HEK293 (cell line): ENCODE measurements around the gene UBL4A.
A peak's percentile ranks its signal among the peaks of the same experiment; 100 is the strongest.

Experiments used
- KLF8 ChIP-seq: fragments of 450-650 bp; formaldehyde crosslinking; IDR thresholded peaks from 2 replicates; pipeline ENCODE4 v1.5.1; 2016; ENCODE audit warnings: missing biosample characterization, missing genetic modification characterization
- KLF9 ChIP-seq: fragments of 450-650 bp; formaldehyde crosslinking; IDR thresholded peaks from 2 replicates; pipeline ENCODE4 v1.5.1; 2016; ENCODE audit warnings: missing biosample characterization, missing genetic modification characterization, low read depth
- REPIN1 ChIP-seq: fragments of 450-650 bp; formaldehyde crosslinking; IDR thresholded peaks from 2 replicates; pipeline ENCODE4 v1.5.1; 2017; ENCODE audit warnings: missing biosample characterization, missing genetic modification characterization, low read depth
- SP2 ChIP-seq: fragments of 450-650 bp; formaldehyde crosslinking; IDR thresholded peaks from 2 replicates; pipeline ENCODE4 v1.5.1; 2016; ENCODE audit warnings: missing biosample characterization, missing genetic modification characterization
- ZBTB20 ChIP-seq: fragments of 450-650 bp; formaldehyde crosslinking; IDR thresholded peaks from 2 replicates; pipeline ENCODE4 v1.5.1; 2016; ENCODE audit warnings: missing biosample characterization, missing genetic modification characterization
- ZBTB7A ChIP-seq: fragments of 450-650 bp; formaldehyde crosslinking; IDR thresholded peaks from 2 replicates; pipeline ENCODE4 v1.5.1; 2016; ENCODE audit warnings: low read depth, missing biosample characterization, missing genetic modification characterization
- ZEB2 ChIP-seq: fragments of 450-650 bp; formaldehyde crosslinking; IDR thresholded peaks from 2 replicates; pipeline ENCODE4 v1.5.1; 2016; ENCODE audit warnings: missing biosample characterization, missing genetic modification characterization
- ZNF146 ChIP-seq: fragments of 450-650 bp; formaldehyde crosslinking; IDR thresholded peaks from 2 replicates; pipeline ENCODE4 v1.5.1; 2016; ENCODE audit warnings: missing biosample characterization, missing genetic modification characterization
- ZNF174 ChIP-seq: fragments of 450-650 bp; formaldehyde crosslinking; IDR thresholded peaks from 2 replicates; pipeline ENCODE4 v1.5.0; 2017; ENCODE audit warnings: missing biosample characterization, mild to moderate bottlenecking, missing genetic modification characterization
- ZNF2 ChIP-seq: fragments of 450-650 bp; formaldehyde crosslinking; IDR thresholded peaks from 2 replicates; pipeline ENCODE4 v1.5.1; 2016; ENCODE audit warnings: missing biosample characterization, missing genetic modification characterization
- ZNF274 ChIP-seq, 2 experiments: fragments of 200-500 bp in 1 of 2; fragments of 450-650 bp in 1 of 2; sonication (Bioruptor generic) in 1 of 2; formaldehyde crosslinking in 1 of 2; IDR thresholded peaks; 2 replicates each; pipeline versions ENCODE4 v1.5.1 to v1.6.1; 2014 to 2016; ENCODE audit warnings: borderline replicate concordance in 1 of 2, inconsistent platforms in 1 of 2, low read length in 1 of 2, missing biosample characterization in 1 of 2, missing genetic modification characterization in 1 of 2
- ZNF501 ChIP-seq: fragments of 450-650 bp; formaldehyde crosslinking; IDR thresholded peaks from 2 replicates; pipeline ENCODE4 v1.5.1; 2016; ENCODE audit warnings: missing biosample characterization, missing genetic modification characterization
- ZNF558 ChIP-seq: fragments of 450-650 bp; formaldehyde crosslinking; IDR thresholded peaks from 2 replicates; pipeline ENCODE4 v1.5.1; 2016; ENCODE audit warnings: missing biosample characterization, missing genetic modification characterization
- TF ChIP-seq, protein P1 (sequence below): fragments of 450-650 bp; formaldehyde crosslinking; IDR thresholded peaks from 2 replicates; pipeline ENCODE4 v1.5.1; 2016; ENCODE audit warnings: missing biosample characterization, missing genetic modification characterization
- TF ChIP-seq, protein P2 (sequence below): fragments of 450-650 bp; formaldehyde crosslinking; IDR thresholded peaks from 2 replicates; pipeline ENCODE4 v1.5.1; 2016; ENCODE audit warnings: missing biosample characterization, missing genetic modification characterization
- TF ChIP-seq, protein P3 (sequence below): fragments of 450-650 bp; formaldehyde crosslinking; IDR thresholded peaks from 2 replicates; pipeline ENCODE4 v1.5.1; 2016; ENCODE audit warnings: missing biosample characterization, missing genetic modification characterization
- TF ChIP-seq, protein P4 (sequence below): fragments of 450-650 bp; IDR thresholded peaks from 2 replicates; pipeline ENCODE4 v1.5.1; 2018; ENCODE audit warnings: missing biosample characterization, missing genetic modification characterization
- TF ChIP-seq, protein P5 (sequence below): fragments of 450-650 bp; formaldehyde crosslinking; IDR thresholded peaks from 2 replicates; pipeline ENCODE4 v1.5.1; 2016; ENCODE audit warnings: missing biosample characterization, missing genetic modification characterization
- TF ChIP-seq, protein P6 (sequence below): fragments of 450-650 bp; formaldehyde crosslinking; IDR thresholded peaks from 2 replicates; pipeline ENCODE4 v1.5.1; 2016; ENCODE audit warnings: missing biosample characterization, missing genetic modification characterization
- TF ChIP-seq, protein P7 (sequence below): fragments of 450-650 bp; formaldehyde crosslinking; IDR thresholded peaks from 2 replicates; pipeline ENCODE4 v1.5.1; 2016; ENCODE audit warnings: missing biosample characterization, missing genetic modification characterization

Gene UBL4A

DNA sequence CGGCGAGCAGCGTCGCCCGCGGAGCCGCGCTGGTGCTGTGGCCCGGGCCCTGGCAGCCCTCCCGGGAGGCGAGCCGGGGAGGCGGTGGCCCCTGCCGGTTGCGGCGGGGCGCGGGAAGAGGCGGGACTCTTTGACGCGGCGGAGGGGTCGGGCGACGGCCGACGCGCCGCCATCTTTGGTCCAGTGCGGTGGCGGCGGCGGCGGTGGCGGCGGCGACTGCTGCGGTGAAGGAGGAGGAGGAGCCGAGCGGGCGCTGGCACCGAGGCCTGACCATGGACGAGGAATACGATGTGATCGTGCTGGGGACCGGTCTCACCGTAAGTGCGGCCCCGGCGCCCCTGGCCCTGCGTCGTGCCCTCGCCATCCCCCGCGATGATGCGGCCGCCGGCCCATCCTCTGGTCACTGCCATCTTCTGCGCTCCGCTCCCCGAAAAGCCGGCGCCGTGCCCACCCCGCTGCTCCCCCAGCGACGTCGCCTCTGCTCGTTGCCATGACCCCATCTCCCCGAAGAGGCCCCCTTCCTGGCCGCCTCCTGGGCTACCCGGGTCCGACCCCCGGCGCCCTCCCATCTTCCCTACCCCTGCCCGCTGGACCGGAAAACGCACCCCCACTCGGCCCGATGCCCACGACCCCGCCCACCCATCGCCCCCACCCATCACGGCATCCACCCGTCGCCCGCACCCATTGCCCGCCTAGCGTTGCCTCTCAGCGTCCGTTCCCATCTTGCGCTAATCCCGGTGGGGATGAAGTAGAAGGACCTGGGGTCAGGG lies 49.2 kb downstream of the UBL4A start, which contains the start of gene GDI1 (continued):
- TF ChIP-seq, protein P1, sequence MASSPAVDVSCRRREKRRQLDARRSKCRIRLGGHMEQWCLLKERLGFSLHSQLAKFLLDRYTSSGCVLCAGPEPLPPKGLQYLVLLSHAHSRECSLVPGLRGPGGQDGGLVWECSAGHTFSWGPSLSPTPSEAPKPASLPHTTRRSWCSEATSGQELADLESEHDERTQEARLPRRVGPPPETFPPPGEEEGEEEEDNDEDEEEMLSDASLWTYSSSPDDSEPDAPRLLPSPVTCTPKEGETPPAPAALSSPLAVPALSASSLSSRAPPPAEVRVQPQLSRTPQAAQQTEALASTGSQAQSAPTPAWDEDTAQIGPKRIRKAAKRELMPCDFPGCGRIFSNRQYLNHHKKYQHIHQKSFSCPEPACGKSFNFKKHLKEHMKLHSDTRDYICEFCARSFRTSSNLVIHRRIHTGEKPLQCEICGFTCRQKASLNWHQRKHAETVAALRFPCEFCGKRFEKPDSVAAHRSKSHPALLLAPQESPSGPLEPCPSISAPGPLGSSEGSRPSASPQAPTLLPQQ, result 0 out of 2 replicates have a peak, but pooled peaks have one; percentile 22
- TF ChIP-seq, protein P2, sequence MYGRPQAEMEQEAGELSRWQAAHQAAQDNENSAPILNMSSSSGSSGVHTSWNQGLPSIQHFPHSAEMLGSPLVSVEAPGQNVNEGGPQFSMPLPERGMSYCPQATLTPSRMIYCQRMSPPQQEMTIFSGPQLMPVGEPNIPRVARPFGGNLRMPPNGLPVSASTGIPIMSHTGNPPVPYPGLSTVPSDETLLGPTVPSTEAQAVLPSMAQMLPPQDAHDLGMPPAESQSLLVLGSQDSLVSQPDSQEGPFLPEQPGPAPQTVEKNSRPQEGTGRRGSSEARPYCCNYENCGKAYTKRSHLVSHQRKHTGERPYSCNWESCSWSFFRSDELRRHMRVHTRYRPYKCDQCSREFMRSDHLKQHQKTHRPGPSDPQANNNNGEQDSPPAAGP (tag by site-specific recombination), result peak; percentile 73
- TF ChIP-seq, protein P3, sequence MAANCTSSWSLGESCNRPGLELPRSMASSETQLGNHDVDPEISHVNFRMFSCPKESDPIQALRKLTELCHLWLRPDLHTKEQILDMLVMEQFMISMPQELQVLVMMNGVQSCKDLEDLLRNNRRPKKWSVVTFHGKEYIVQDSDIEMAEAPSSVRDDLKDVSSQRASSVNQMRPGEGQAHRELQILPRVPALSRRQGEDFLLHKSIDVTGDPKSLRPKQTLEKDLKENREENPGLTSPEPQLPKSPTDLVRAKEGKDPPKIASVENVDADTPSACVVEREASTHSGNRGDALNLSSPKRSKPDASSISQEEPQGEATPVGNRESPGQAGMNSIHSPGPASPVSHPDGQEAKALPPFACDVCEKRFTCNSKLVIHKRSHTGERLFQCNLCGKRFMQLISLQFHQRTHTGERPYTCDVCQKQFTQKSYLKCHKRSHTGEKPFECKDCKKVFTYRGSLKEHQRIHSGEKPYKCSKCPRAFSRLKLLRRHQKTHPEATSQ (tag by site-specific recombination), result peak; percentile 57; the same call in 1 of the 2 replicates
- TF ChIP-seq KLF8 (tag by site-specific recombination), result peak; percentile 59; the same call in 1 of the 2 replicates
- peak; percentile 66; the same call in 1 of the 2 replicates for TF ChIP-seq REPIN1 (tag by site-specific recombination)
- TF ChIP-seq, protein P4, sequence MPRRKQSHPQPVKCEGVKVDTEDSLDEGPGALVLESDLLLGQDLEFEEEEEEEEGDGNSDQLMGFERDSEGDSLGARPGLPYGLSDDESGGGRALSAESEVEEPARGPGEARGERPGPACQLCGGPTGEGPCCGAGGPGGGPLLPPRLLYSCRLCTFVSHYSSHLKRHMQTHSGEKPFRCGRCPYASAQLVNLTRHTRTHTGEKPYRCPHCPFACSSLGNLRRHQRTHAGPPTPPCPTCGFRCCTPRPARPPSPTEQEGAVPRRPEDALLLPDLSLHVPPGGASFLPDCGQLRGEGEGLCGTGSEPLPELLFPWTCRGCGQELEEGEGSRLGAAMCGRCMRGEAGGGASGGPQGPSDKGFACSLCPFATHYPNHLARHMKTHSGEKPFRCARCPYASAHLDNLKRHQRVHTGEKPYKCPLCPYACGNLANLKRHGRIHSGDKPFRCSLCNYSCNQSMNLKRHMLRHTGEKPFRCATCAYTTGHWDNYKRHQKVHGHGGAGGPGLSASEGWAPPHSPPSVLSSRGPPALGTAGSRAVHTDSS (tag by site-specific recombination), result 0 out of 2 replicates have a peak, but pooled peaks have one; percentile 20
- TF ChIP-seq KLF9 (tag by site-specific recombination), result peak; percentile 68
- no peak for TF ChIP-seq ZNF558 (tag by site-specific recombination)
- peak; percentile 19; the same call in 1 of the 2 replicates for TF ChIP-seq SP2 (tag by site-specific recombination)
- TF ChIP-seq ZNF2 (tag by site-specific recombination), result no peak
- TF ChIP-seq ZBTB7A (tag by site-specific recombination), result peak; percentile 25; the same call in 1 of the 2 replicates
- TF ChIP-seq ZNF146 (tag by site-specific recombination), result 0 out of 2 replicates have a peak, but pooled peaks have one; percentile 4
- TF ChIP-seq ZNF501 (tag by site-specific recombination), result peak; percentile 22; the same call in 1 of the 2 replicates
- peak; percentile 41; the same call in 1 of the 2 replicates for TF ChIP-seq ZEB2 (tag by site-specific recombination)
- TF ChIP-seq, protein P5, sequence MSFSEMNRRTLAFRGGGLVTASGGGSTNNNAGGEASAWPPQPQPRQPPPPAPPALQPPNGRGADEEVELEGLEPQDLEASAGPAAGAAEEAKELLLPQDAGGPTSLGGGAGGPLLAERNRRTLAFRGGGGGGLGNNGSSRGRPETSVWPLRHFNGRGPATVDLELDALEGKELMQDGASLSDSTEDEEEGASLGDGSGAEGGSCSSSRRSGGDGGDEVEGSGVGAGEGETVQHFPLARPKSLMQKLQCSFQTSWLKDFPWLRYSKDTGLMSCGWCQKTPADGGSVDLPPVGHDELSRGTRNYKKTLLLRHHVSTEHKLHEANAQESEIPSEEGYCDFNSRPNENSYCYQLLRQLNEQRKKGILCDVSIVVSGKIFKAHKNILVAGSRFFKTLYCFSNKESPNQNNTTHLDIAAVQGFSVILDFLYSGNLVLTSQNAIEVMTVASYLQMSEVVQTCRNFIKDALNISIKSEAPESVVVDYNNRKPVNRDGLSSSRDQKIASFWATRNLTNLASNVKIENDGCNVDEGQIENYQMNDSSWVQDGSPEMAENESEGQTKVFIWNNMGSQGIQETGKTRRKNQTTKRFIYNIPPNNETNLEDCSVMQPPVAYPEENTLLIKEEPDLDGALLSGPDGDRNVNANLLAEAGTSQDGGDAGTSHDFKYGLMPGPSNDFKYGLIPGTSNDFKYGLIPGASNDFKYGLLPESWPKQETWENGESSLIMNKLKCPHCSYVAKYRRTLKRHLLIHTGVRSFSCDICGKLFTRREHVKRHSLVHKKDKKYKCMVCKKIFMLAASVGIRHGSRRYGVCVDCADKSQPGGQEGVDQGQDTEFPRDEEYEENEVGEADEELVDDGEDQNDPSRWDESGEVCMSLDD (tag by site-specific recombination), result peak; percentile 62; the same call in 1 of the 2 replicates
- peak; percentile 11; the same call in 1 of the 2 replicates for TF ChIP-seq ZBTB20 (tag by site-specific recombination)
- TF ChIP-seq, protein P6, sequence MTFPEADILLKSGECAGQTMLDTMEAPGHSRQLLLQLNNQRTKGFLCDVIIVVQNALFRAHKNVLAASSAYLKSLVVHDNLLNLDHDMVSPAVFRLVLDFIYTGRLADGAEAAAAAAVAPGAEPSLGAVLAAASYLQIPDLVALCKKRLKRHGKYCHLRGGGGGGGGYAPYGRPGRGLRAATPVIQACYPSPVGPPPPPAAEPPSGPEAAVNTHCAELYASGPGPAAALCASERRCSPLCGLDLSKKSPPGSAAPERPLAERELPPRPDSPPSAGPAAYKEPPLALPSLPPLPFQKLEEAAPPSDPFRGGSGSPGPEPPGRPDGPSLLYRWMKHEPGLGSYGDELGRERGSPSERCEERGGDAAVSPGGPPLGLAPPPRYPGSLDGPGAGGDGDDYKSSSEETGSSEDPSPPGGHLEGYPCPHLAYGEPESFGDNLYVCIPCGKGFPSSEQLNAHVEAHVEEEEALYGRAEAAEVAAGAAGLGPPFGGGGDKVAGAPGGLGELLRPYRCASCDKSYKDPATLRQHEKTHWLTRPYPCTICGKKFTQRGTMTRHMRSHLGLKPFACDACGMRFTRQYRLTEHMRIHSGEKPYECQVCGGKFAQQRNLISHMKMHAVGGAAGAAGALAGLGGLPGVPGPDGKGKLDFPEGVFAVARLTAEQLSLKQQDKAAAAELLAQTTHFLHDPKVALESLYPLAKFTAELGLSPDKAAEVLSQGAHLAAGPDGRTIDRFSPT (tag by site-specific recombination), result peak; percentile 56
- TF ChIP-seq, protein P7, sequence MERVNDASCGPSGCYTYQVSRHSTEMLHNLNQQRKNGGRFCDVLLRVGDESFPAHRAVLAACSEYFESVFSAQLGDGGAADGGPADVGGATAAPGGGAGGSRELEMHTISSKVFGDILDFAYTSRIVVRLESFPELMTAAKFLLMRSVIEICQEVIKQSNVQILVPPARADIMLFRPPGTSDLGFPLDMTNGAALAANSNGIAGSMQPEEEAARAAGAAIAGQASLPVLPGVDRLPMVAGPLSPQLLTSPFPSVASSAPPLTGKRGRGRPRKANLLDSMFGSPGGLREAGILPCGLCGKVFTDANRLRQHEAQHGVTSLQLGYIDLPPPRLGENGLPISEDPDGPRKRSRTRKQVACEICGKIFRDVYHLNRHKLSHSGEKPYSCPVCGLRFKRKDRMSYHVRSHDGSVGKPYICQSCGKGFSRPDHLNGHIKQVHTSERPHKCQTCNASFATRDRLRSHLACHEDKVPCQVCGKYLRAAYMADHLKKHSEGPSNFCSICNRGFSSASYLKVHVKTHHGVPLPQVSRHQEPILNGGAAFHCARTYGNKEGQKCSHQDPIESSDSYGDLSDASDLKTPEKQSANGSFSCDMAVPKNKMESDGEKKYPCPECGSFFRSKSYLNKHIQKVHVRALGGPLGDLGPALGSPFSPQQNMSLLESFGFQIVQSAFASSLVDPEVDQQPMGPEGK (tag by site-specific recombination), result 0 out of 2 replicates have a peak, but pooled peaks have one; percentile 48
- TF ChIP-seq ZNF274 (IDR thresholded peaks at IDR 0.05; ENCODE audit: low read length), result no peak
- no peak for TF ChIP-seq ZNF274 (tag by site-specific recombination; IDR thresholded peaks at IDR 0.05; ENCODE audit: borderline replicate concordance)
- TF ChIP-seq ZNF174, result no peak
- TF ChIP-seq, all 188 proteins: peak for 31
